ENCODE data around the gene BBS5.
"Not testable (repeated sequence)": the region's sequence is repeated elsewhere in the genome, so short reads cannot be mapped to it uniquely, and the experiment has no call there.

BBS5 gene

DNA sequence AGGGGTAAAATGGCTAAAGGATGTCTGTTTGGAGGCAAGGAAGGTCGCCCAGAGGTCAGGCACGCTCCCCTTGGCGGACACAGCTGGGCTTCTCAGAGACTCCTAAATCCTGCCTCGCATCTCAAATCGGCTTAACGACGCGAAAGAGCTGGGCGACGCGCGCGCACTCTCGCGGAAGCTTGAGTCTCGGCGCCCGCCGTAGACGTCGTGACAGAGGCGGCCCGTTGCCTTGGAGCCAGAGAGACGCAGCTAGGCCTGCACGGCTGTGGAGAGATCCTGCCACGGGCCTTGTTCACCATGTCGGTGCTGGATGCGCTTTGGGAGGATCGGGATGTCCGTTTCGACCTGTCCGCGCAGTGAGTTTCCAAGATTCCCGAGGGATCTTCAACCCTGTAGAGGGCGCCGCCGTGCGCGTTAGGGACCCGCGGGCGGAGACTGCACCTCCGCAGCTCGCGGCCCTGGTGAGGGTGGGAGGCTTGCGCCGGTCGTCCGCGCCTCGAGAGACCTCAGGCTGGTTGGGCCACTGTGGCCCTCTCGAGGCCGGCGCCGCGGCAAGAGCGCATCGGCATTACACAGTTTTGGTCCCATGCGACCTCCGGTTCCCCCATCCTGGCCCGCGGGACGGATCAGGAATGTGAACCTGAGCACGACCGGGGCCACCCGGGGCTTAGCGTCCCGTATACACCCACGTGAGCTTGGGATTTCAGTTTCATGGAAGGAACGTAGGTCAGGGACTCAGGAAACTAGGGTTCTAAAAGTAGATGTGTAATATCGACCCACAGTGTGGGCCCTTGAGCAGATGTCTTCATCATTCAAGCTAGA lies at the start of gene BBS5:
TSS of gene BBS5 (plus strand) at position 238 of the 822 bp plus-strand sequence. CDS start at position 298, 60 bp downstream.
- Histone ChIP-seq H3K4me2 (ENCODE audit: low read depth, low read length, poor library complexity, severe bottlenecking) (peak within 1 kb of the TSS; percentile 55), H3K27me3 (ENCODE audit: low read length) (no peaks in the 10 kb centered on the region), H3K4me3 (ENCODE audit: insufficient read depth, low read length, poor library complexity, severe bottlenecking) (peak within 1 kb of the TSS; percentile 70), H3K9me2 (replicated peaks; ENCODE audit: insufficient read depth, low read length) (no peaks in the 10 kb centered on the region), H3K27ac (ENCODE audit: low read depth, low read length) (no peak within 1 kb of the TSS), H2AFZ (ENCODE audit: low read depth, low read length, severe bottlenecking) (peak within 1 kb of the TSS; percentile 99), H3K9ac (ENCODE audit: low read length) (peak within 1 kb of the TSS; percentile 51), H3K36me3 (ENCODE audit: low read length) (no peaks in the 10 kb centered on the region), H3F3A (ENCODE audit: insufficient read depth) (no peaks in the 10 kb centered on the region), H4K20me1 (ENCODE audit: low read depth, low read length) (no peaks in the 10 kb centered on the region), H3K79me2 (ENCODE audit: insufficient read depth, low read length) (no peaks in the 10 kb centered on the region), H3K9me3 (ENCODE audit: insufficient read depth, low read length) (no peaks in the 10 kb centered on the region)
- TF ChIP-seq EZH2phosphoT487 (conservative IDR thresholded peaks at IDR 0.05; ENCODE audit: low read length): no peak
- TF ChIP-seq, protein P1, sequence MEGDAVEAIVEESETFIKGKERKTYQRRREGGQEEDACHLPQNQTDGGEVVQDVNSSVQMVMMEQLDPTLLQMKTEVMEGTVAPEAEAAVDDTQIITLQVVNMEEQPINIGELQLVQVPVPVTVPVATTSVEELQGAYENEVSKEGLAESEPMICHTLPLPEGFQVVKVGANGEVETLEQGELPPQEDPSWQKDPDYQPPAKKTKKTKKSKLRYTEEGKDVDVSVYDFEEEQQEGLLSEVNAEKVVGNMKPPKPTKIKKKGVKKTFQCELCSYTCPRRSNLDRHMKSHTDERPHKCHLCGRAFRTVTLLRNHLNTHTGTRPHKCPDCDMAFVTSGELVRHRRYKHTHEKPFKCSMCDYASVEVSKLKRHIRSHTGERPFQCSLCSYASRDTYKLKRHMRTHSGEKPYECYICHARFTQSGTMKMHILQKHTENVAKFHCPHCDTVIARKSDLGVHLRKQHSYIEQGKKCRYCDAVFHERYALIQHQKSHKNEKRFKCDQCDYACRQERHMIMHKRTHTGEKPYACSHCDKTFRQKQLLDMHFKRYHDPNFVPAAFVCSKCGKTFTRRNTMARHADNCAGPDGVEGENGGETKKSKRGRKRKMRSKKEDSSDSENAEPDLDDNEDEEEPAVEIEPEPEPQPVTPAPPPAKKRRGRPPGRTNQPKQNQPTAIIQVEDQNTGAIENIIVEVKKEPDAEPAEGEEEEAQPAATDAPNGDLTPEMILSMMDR (IDR thresholded peaks at IDR 0.05; ENCODE audit: insufficient read depth, low read length, poor library complexity, severe bottlenecking): peak; percentile 46

GRCh38 chr2:169431772-169432171 lies 47.5 kb upstream of the BBS5 start:
- not testable (repeated sequence) for H3K27me3 ChIP-seq (ENCODE audit: low read length); H3K9me2 ChIP-seq (replicated peaks; ENCODE audit: insufficient read depth, low read length); H3K4me2 ChIP-seq (ENCODE audit: low read depth, low read length, poor library complexity, severe bottlenecking); H3K9ac ChIP-seq (ENCODE audit: low read length); H4K20me1 ChIP-seq (ENCODE audit: low read depth, low read length); H3K79me2 ChIP-seq (ENCODE audit: insufficient read depth, low read length); H3K27ac ChIP-seq (ENCODE audit: low read depth, low read length); H3K36me3 ChIP-seq (ENCODE audit: low read length); H3K4me3 ChIP-seq (ENCODE audit: insufficient read depth, low read length, poor library complexity, severe bottlenecking); H3K9me3 ChIP-seq (ENCODE audit: insufficient read depth, low read length); H3F3A ChIP-seq (ENCODE audit: insufficient read depth); H2AFZ ChIP-seq (ENCODE audit: low read depth, low read length, severe bottlenecking)

DNA sequence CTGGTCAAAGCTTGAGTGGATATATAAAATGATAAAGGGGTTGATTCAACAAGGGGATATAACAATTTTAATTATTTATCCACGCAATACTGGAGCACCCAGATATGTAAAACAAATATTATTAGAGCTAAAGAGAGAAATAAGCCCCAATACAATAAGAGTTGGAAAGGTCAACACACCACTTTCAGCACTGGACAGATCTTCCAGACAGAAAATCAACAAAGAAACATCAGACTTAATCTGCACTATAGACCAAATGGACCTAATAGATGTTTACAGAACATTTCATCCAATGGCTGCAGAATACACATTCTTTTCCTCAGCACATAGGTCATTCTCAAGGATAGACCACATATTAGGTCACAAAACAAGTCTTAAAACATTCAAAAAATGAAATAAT lies 45.1 kb upstream of the BBS5 start:
- not testable (repeated sequence) for H3K36me3 ChIP-seq (ENCODE audit: low read length); H3F3A ChIP-seq (ENCODE audit: insufficient read depth); H4K20me1 ChIP-seq (ENCODE audit: low read depth, low read length); H3K27me3 ChIP-seq (ENCODE audit: low read length); H3K27ac ChIP-seq (ENCODE audit: low read depth, low read length); H3K79me2 ChIP-seq (ENCODE audit: insufficient read depth, low read length); H3K9me2 ChIP-seq (replicated peaks; ENCODE audit: insufficient read depth, low read length); H3K4me2 ChIP-seq (ENCODE audit: low read depth, low read length, poor library complexity, severe bottlenecking); H2AFZ ChIP-seq (ENCODE audit: low read depth, low read length, severe bottlenecking); H3K9me3 ChIP-seq (ENCODE audit: insufficient read depth, low read length); H3K9ac ChIP-seq (ENCODE audit: low read length); H3K4me3 ChIP-seq (ENCODE audit: insufficient read depth, low read length, poor library complexity, severe bottlenecking)

DNA sequence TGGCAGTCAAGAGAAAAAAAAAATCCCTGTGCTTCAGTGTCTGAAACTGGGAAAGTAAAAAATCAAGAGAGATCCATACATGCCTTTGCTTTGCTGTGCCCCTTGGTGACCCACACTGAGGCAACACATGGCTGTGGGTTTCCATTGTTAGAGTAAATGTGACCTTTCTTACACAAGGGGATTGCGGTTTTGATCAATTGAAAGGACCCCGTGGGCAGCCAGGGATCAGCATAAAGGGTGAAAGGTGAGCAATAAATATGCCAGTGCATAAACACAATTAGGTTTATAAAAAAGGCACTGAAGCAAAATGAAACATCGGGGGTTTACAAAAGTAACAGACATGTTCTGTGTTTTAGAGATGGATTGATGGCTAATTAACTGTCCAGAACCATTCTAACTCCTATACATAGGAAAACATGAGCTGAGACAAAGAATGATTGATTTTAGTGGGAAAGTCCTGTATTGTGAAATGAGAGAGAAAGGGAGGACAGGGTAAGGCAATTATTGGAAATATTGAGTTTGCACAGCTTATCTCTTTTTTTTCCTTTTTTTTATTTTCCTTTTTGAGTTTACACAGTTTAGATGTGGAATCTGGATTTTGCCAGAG lies 40.7 kb upstream of the BBS5 start:
- Histone ChIP-seq H4K20me1 (ENCODE audit: low read depth, low read length) (no peaks in the 10 kb centered on the region), H3K79me2 (ENCODE audit: insufficient read depth, low read length) (no peaks in the 10 kb centered on the region), H3F3A (ENCODE audit: insufficient read depth) (no peaks in the 10 kb centered on the region), H3K9me2 (replicated peaks; ENCODE audit: insufficient read depth, low read length) (no peaks in the 10 kb centered on the region), H3K4me2 (ENCODE audit: low read depth, low read length, poor library complexity, severe bottlenecking) (no peak overlapping the region), H3K27ac (ENCODE audit: low read depth, low read length) (no peak overlapping the region), H2AFZ (ENCODE audit: low read depth, low read length, severe bottlenecking) (no peak overlapping the region), H3K36me3 (ENCODE audit: low read length) (no peaks in the 10 kb centered on the region), H3K4me3 (ENCODE audit: insufficient read depth, low read length, poor library complexity, severe bottlenecking) (no peak overlapping the region), H3K27me3 (ENCODE audit: low read length) (no peaks in the 10 kb centered on the region; the same call in 1 of the 2 replicates), H3K9ac (ENCODE audit: low read length) (no peak overlapping the region), H3K9me3 (ENCODE audit: insufficient read depth, low read length) (no peaks in the 10 kb centered on the region)
- TF ChIP-seq, protein P1 (IDR thresholded peaks at IDR 0.05; ENCODE audit: insufficient read depth, low read length, poor library complexity, severe bottlenecking): no peak
- no peak for TF ChIP-seq EZH2phosphoT487 (conservative IDR thresholded peaks at IDR 0.05; ENCODE audit: low read length)

Data from SU-DHL-6 (cell line).